ENCODE measurements around the gene SELPLG.
A peak's percentile ranks its signal among the peaks of the same experiment; 100 is the strongest.
"Not testable (repeated sequence)": the region's sequence is repeated elsewhere in the genome, so short reads cannot be mapped to it uniquely, and the experiment has no call there.

Gene SELPLG

GRCh38 chr12:108638141-108638827 is 4.6 kb upstream of the SELPLG start:
- DNase-seq: no peak

GRCh38 chr12:108637222-108637971 is 3.7 kb upstream of the SELPLG start:
- DNase-seq: no peak

GRCh38 chr12:108635997-108636808 is 2.5 kb upstream of the SELPLG start:
- DNase-seq: no peak

GRCh38 chr12:108635201-108635996 is 1.7 kb upstream of the SELPLG start:
- DNase-seq: no peak

- no peak for DNase-seq
Measured at GRCh38 chr12:108634341-108634751, 652 bp upstream of the SELPLG start.

GRCh38 chr12:108633081-108633533 is 587 bp downstream of the SELPLG start:
- DNase-seq: no peak

- DNase-seq: not testable (repeated sequence)
Measured at GRCh38 chr12:108631261-108631660, 2.4 kb downstream of the SELPLG start.

- DNase-seq: peak; percentile 71
Measured at GRCh38 chr12:108630481-108631207, 3.0 kb downstream of the SELPLG start.

GRCh38 chr12:108629824-108630476 is 3.7 kb downstream of the SELPLG start:
- peak; percentile 44 for DNase-seq

GRCh38 chr12:108629151-108629550 is 4.5 kb downstream of the SELPLG start:
- DNase-seq: no peak

GRCh38 chr12:108627134-108627920 is 6.4 kb downstream of the SELPLG start:
- DNase-seq: no peak

- no peak for DNase-seq
Measured at GRCh38 chr12:108625228-108625627, 8.5 kb downstream of the SELPLG start.

GRCh38 chr12:108623577-108623976 is 10.1 kb downstream of the SELPLG start:
- DNase-seq: no peak

- no peak for DNase-seq
Measured at GRCh38 chr12:108622921-108623514, 10.7 kb downstream of the SELPLG start.

- DNase-seq: no peak
Measured at GRCh38 chr12:108622421-108622820, 11.3 kb downstream of the SELPLG start.

GRCh38 chr12:108621161-108621560 is 12.5 kb downstream of the SELPLG start:
- DNase-seq: no peak

- no peak for DNase-seq
Measured at GRCh38 chr12:108620236-108620879, 13.3 kb downstream of the SELPLG start.

- no peak for DNase-seq
Measured at GRCh38 chr12:108619369-108620160, 14.1 kb downstream of the SELPLG start.

GRCh38 chr12:108618953-108619274 is 14.8 kb downstream of the SELPLG start:
- not testable (repeated sequence) for DNase-seq
